GM19324 (cell line): ENCODE data around the gene BUB1B.

Experiments
- ATAC-seq: cut with Tn5 transposase; IDR thresholded peaks from one replicate; pipeline ENCODE4 v1.9.1; 2021; ENCODE audit warnings: mild to moderate bottlenecking, moderate library complexity; ENCODE audit not compliant: unreplicated experiment, low FRiP score

The BUB1B gene

DNA sequence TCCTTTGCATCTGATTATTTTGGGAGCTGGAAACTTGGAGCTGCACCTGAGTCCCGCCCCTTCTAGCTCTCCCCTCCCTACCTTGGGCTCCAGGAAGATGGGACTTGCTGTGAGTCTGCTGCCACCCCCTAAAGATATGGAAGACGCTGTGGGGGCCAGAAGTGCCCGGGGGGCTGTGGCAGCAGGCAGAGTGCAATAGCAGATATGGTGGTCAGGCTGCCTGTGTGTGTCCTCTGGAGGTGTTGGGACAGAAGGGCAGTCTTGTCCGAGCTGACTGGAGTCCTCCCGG lies 78.5 kb downstream of the BUB1B start:
- no peak for ATAC-seq

DNA sequence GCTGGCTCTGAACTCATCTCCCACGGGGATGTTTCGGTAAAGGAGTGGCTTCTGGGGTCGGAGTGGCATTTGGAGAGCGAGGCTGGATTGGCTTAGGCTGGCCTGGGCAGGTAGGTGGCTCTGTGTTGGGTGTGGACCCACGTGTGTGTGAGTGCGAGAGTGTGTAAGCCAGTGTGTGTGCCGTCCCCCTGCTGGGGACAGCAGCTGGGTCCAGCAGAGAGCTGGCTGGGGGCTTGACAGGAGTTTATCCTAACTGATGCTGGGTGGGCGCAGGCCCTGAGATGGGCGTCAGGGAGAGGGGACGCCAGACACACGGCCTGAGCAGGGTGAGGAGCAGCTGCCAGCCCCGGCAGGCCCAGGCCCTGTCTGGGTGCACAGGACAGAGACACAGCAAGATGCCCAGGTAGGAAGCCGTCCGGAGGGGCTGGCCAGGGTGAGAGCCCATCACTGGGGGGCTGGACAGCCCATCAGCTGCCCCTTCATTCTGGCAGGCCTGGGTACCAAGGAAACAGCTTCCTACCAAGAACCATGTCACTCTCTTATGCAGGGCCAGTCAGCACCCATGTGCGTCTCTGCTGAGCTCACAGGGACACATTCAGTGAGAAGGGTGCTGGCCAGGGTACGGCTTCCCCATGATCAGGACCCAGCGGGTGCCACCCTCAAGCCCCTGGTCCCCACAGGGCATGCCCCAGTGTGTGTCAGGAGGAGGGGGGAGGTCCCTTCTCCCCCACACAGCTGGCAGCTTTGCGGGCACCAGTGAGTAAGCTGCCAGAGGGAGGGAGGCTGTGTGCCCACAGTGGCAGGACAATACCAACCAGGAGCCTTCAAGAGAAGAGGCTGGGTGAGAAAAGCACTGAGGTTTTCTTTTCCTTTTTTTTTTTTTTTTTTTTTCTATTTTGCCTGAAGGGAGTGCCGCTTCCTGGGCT lies 79.1 kb downstream of the BUB1B start:
- no peak for ATAC-seq

DNA sequence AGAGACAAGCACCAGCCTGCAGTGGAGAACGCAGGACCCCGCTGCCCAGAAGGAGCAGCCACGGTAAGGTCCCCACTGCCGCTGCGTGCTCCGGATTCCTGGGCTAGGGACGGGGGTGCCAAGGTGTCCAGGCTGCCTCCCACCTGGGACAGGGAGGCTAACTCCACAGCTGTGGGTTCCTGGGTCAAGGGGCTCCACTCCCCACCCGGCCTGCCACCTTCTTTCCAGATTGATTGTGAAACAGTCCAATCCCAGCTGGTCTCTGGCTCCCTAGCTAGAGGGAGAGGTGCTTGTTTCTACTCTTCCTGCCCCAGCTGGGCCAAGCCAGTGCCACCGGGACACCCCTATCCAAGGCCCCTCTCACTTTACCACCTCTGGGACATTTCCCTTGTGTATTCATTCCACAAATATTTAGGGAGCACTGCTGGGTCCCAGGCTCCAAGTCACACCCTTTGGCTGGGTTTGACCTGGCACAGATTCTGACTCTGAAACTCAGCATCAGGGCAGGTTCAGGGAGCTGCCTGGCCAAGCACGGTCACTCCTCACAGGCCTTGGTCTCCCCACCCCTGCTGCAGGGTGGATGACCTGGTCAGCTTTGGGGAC lies 79.9 kb downstream of the BUB1B start:
- no peak for ATAC-seq

DNA sequence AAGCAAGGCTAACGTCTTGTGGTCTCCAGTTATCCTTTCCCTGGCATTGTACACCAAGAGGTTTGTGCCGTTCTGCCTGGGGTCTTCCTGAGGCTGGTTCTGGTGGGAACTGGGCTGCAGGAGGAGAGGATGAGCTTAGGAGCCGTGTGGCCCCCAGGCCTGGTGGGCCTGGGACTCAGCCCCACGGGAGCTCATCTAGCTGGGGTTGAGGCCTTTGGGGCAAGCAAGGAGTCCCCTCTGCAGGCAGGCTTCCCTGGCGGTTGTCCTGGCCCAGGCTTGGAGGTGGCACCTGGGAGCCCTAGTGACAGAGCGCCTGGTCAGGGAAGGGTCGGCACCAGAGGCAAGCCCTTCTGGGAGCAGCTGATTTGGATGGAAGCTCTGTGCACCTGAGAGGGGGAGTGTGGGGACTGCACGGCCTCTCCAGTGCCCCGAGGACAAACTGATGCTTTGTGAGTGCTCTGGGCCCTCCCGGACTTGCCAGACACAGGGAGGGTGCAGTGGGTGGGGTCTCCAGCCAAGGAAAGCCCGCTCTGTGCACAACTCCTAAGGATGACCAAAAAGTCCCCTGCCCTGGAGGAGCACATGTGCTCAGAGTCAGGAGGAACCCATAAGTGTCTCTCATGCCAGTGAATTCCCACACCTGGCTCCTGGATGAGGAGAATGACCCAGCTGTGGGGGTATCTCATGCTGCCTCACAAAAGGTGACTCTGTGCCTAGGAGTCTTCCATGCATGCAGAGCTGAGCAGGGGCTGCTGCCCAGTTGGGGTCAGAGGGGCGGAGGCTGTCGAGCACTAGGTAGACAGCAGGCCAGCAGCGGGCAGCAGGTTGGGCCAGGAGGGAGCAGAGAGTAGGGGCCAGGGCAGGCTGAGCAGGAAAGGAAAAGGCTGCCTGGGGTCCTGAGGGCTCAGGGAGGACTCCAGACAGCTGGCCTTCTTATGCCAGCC lies 80.7 kb downstream of the BUB1B start:
- ATAC-seq, result no peak

DNA sequence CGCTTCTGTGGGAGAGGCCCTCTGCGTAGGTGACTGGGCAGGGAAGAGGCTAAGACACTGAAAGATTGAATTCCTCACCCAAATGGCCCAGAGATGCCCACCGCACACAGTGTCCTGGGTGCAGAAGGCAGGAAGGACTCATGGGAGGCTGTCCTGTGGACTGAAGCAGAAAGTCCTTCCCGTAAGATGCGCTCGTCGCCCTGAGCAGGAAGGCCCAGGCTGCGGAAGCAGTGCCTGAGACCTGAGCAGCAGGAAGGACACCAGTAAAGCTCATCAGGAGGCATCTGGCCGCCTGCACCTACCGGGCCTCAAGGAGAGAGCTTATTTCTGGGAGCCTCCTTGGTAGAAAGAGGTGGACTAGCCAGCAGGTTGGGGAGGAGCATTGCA lies 81.3 kb downstream of the BUB1B start:
- no peak for ATAC-seq

DNA sequence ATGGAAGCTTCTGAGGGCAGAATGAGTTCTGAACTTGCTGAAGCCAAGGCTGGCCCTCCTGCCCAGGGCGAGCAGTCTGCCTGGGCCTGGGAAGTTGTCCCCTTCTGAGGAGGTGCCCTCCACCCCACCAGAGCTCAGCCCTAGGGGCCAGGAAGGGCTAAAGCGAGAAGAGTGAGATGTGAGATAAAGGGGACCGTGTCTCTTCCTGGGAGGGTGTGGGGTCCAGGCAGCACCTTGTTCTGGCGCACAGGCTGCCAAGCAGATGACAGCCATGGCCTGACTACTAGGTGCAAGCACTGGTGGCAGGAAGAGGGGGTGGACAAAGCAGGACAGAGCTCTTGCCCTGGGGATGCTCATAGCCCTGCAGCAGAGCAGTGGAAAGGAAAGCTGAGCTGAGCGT lies 81.7 kb downstream of the BUB1B start:
- no peak for ATAC-seq

DNA sequence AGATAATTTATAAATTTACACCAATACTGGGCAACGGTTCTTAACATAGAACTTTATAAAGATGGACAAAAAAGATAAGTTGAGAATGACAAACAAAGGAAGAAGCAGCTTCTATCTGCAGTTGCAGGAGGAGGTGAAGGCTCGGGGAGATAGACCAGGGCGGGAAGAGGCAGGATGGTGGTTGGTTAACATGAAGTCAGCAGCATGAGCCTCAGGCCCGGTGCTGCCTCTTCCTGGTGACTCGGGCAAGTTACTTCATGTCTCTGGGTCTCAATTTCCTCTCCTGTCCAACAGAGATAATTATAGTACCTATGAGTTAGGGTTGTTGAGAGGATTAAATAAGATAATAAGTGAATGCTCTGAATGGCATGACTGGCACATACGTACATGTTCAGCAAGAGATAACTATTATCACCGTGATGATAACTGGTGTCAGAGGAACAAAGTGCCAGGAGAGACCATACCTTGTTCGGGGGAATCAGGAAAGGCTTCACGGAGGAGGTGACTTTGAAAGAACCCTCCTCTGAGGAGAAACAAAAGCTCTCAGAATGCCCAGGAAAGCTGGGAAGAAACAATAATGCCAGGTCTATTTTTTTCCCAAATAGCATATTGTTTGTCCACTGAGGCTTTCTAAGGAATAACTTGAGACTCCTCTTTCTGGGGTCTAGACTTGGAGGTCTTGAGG lies 82.4 kb downstream of the BUB1B start:
- ATAC-seq, result no peak

DNA sequence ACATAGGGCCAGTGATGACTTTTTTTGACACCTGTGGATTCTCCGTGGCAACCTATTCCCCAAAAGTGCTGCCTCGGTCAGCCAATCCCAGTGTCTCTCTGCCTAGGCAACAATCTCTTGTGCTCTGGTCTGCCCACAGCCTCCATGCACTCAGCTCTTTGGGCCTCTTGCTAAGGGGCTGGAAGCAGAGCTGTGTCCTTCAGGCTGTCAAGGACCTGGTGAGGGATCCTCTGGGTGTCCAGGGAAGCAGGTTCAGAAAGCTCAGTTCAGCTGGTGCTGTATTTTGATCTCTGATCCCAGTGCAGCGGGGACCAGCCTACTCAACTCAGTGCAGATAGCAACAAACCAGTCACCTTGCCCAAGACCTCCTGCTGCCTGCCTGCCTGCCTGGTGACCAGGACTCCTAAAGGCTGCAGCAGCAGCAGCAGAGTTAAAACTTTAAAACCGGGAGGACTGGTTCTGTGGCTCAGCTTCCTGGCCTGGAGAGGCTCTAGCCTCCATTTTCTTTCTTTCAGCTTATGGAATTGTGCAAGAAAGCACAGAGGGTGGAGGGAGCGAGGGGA lies 84.2 kb downstream of the BUB1B start:
- no peak for ATAC-seq

DNA sequence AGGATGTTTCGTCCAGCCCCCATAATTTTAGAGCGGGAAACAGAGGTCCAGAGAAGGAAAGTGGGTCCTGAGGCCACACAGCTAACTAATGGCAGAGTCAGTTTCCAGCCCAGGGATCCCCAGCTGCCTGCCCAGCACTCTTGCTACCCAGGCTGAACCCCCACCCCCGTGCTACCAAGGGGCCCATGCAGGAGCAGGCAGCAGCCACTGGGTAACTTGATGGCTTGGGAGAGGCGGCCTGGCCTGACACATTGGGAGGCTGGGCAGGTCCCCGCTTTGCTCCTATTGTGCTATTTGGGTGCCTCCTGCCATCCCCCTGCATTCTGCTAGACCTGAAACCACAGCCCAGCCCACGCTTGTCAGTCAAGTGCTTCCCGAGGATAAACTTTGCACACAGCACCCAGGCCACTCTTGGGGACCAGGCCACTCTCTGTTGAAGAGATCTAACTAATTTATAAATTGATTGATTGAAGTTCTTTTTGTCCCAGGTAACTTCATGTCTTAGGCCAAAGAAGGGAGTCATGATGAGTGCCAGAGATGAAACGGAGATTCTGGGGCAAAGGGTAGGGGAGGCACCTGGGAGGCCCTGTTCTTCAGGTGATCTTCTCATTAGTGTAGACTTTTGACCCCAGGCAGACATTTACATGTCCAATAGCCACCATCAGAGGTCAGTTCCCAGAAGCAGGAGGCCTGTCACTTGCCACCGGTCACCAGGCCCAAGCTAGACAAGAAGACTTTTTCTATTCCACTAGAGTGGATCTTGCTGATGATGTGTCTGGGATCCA lies 85.0 kb downstream of the BUB1B start:
- no peak for ATAC-seq

DNA sequence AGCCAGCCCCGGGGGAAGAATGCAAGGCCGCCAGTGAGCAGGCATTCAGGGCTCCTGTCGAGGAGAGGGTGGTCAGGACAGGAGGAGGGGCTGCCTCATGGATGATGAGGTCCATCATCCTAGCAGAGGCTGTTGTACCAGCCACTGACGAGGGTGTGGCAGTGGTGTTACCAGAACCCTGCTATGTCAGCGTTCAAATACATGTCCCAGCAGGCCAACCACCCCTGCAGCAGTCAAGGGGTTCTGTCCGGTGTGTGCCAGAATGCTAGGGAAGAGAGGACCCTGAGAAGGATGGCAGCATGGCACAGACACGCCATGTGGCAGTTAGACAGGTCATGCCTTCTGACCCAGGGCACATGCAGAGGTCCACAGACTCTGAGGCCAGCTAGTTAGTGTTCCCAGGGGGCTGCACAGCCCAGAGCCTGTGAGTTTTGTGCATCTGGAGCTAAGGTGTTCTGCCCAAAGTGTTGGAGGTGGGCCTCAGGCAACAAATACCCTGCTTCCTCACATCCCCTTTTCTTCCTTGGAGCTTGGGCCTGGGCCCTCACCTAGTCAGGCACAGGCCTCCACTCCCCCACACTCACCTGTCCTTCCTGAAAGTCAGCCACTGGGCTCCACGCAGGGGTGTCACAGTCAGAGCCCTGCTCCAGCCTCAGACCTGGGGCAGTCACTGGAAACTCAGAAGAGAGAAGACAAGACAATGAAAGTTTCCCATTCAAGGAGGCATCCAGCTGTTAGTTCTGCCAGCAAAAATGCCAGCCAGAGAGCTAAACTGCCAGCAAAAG lies 85.8 kb downstream of the BUB1B start:
- ATAC-seq, result no peak

DNA sequence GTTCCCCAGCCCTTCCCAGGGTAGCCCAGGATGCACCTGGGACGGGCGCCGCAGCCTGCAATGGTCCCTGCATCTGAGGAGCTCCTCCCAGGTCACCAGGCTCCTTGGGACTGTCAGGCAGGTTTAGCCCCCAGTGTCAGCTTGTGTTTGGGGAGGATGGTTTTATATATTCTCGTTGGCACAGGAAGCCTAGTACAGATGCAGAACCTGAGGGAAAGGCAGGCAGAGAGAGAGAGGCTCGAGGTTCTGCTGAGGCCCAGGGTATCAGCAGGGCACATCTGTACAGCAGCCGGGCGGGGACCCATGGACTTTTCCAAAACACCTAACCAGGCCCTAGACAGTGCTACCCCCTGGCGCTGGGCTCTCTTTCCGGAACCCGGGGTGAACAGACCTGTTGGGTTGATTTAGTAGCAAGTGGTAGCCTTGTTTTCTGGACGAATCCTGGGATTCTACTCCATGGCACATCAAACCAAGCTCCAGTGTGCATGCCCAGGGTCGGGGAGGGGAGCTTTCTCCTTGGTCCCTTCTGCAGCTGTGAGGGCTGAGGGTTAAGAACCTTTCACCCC lies 86.6 kb downstream of the BUB1B start:
- no peak for ATAC-seq

DNA sequence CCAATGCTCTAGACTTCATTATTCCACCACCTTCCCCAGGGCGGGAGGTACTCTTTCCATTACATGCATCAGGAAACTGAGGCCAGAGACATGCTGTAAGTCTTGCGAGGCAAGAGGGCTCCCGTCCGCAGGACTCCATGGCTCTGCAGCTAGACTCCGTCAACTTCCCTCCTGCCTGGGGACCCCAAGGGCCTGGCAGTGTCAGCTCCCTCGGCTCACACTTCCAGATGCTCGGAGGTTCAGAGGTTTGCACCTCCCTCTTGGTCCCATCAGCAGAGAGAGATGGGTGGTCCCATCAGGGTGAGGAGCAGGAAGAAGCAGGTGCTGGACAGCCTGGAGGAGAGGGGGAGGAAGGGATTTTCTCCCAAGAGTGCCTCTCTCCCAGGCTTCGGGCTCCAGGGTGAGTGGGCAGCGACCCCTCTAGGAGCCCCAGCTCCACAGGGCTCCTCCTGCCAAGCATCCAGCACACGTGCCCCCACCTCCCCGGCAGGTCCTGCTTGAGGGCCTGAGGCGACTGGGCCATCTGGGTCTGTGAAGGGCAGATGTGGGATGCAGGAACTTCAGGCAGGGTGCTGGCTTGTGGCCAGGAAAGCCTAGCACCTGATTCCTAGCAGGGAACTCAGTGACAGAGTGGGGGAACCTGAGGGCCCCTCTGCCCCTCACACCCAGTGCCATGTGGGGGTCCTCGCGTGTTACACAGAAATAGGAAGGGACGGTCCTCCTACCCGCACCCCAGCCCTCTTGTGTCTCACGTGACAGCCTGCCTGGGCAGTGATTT lies 87.3 kb downstream of the BUB1B start:
- ATAC-seq, result no peak

DNA sequence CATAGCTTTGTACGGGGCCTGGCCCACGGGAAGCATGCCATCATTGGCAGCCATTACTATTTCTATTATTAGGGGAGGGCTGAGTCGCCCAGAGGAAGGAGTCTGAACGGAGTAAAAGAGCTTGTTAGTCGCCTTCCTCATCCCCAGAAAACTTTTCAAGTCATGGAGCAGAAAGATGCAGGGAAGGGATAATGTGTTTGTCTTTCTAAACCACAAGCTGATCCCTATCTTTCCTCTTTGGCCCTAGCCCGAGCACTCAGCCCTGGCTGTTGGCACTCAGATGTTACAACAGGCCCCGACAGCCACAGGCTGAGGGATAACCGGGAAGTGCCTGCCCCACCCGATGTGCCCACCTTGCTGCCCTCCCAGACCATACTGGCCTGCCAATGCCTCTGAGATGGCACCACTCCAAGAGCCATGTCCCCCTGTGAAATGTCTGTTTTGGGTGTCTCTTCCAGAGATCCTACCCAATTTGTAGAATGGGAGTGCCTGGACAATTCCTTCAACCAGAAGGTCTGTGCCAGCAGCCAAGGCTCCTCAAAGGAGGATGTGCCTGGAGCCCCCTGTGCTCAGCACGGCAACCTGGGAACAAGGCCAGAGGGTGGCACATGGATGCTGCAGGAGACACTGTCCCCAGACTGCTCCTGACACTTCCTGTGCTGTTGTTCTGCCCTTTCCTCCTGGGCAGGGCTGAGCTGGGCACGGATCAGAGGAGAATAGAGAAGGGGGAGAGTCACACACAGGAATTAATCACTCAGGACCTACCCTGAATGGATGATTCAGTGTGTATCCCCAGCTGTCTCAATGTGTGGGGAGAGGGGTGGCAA lies 88.8 kb downstream of the BUB1B start:
- no peak for ATAC-seq

DNA sequence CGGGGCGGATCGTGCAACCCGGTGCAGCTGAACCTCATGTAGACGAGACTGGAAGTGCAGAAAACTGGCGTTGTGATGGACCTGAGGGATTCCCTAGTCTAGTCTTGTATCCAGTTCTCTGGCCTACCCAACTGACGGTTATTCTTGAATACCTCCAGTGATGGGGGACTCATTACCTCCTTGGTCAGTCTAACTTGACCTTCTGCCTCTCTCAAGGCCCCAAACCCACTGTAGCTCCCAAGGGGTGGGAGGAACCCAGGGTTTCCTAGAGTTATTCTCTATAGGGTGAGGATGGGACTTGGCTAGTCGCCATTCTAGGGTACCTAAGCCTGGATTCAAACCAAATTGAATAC lies 89.4 kb downstream of the BUB1B start:
- no peak for ATAC-seq

DNA sequence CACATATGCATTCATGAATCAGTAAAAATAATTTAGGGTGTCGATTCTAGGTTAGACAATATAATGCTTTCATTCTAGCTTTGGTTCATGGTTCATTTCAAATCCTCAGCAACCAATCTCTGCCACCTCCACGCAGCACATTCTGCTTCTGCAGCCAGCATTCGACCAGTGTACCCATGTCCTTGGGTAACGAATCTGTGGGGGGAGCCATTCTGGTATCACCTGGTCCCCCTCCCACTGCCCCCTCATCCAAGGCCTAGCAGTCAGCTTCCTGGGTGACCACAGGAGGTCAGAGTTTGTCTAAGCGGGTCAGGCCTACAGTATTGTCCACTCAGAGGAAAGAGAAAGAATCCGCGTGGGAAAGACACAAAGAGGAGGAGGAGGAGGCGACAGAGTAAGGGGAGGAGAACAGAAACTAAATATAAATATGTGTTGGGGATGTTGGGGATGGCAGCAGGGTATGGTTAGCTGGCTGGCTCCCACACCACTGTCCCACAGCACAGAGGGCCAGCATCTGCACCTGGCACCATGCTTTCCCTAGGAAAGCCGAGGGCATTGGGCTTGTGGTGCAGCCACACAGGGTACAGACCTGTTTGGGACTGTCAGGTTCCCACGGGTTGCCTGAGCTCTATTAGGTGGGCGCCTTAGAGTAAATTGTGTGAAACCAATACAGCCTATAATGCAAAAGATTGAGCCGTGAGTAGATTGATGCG lies 90.1 kb downstream of the BUB1B start:
- no peak for ATAC-seq

DNA sequence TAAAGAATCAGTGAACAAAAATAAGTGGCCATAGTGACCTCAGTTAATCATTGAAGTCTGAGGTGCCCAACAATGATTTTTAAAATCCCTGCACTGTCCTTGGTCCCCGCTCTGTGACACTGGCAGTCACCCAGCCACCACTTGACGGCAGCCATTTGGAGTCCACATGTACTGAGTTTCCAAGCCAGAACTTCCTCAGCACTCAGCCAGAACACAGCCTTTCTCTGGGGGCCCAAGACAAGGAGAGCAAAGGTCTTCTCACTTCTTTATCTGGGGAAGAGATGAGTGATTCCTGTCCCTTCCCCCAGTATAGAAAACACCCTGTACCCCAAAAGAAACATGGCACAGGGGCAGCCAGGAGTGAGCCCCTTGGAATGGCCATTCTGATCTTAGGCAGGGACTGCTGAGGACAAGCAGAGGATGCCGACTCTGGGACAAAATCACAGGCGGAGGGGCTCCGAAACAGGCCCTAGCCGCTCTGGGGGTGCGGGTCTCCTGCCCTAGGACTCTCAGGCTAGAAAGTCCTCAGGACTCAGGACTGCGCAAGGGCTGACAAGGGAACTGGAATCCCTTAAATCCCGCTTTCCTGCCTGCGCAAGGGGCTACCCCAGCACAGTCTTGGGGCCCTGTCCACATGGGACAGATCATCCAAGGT lies 90.7 kb downstream of the BUB1B start:
- ATAC-seq, result no peak
